GF-D8 (cell line): ENCODE data around the gene FRMD3.

Experiments used
- DNase-seq: peaks from one replicate; lab custom pipeline; 2025; lab: John Stamatoyannopoulos, UW

The FRMD3 gene

GRCh38 chr9:83281306-83282255 lies 256.6 kb downstream of the FRMD3 start:
- DNase-seq = peak; percentile 89

- DNase-seq = no peak
These were observed 257.4 kb downstream of the FRMD3 start for GRCh38 chr9:83280790-83281189.

GRCh38 chr9:83280268-83280667 lies 257.9 kb downstream of the FRMD3 start:
- DNase-seq = no peak

- no peak for DNase-seq
These were observed 263.4 kb downstream of the FRMD3 start for GRCh38 chr9:83274787-83275186.

GRCh38 chr9:83271665-83272071 lies 266.5 kb downstream of the FRMD3 start:
- DNase-seq = no peak

- no peak for DNase-seq
These were observed 268.1 kb downstream of the FRMD3 start for GRCh38 chr9:83270116-83270515.

GRCh38 chr9:83267741-83268140 lies 270.5 kb downstream of the FRMD3 start:
- no peak for DNase-seq

GRCh38 chr9:83266666-83267496 lies 271.3 kb downstream of the FRMD3 start:
- no peak for DNase-seq

GRCh38 chr9:83266331-83266665 lies 271.9 kb downstream of the FRMD3 start:
- no peak for DNase-seq

GRCh38 chr9:83264315-83264714 lies 273.9 kb downstream of the FRMD3 start:
- no peak for DNase-seq

- DNase-seq = no peak
These were observed 278.6 kb downstream of the FRMD3 start for GRCh38 chr9:83259558-83259957.

- no peak for DNase-seq
These were observed 280.0 kb downstream of the FRMD3 start for GRCh38 chr9:83257937-83258891.

GRCh38 chr9:83247732-83248131 lies 290.5 kb downstream of the FRMD3 start:
- DNase-seq = no peak

GRCh38 chr9:83245979-83246659 lies 292.1 kb downstream of the FRMD3 start:
- no peak for DNase-seq

- no peak for DNase-seq
These were observed 296.1 kb downstream of the FRMD3 start for GRCh38 chr9:83242066-83242465.

GRCh38 chr9:83240671-83241070 lies 297.5 kb downstream of the FRMD3 start:
- no peak for DNase-seq

- DNase-seq = peak; percentile 6
These were observed 298.5 kb downstream of the FRMD3 start for GRCh38 chr9:83239747-83240146.

- DNase-seq = peak; percentile 89
These were observed 299.1 kb downstream of the FRMD3 start for GRCh38 chr9:83238871-83239640.

GRCh38 chr9:83236029-83236696 lies 302.0 kb downstream of the FRMD3 start:
- no peak for DNase-seq

- no peak for DNase-seq
These were observed 302.7 kb downstream of the FRMD3 start for GRCh38 chr9:83235526-83235925.
